Endometrial microvascular endothelial cells (primary cell): ENCODE results near the gene MRPS24. TPM values are rescaled to one million over a fixed set of nuclear protein-coding genes. Genes with fewer than 3 reads are reported as not detected.
"Not testable (repeated sequence)": the region's sequence is repeated elsewhere in the genome, so short reads cannot be mapped to it uniquely, and the experiment has no call there.

Experiments used
- in situ Hi-C: cut with HindIII; loops from 2 replicates; pipeline ENCODE4 v1.10.0; 2017; ENCODE audit warnings: low sequenced_read_pairs, low pct_unique_long_range_greater_than_20kb; ENCODE audit errors: inconsistent ontology term
- total RNA-seq: library from RNA; depleted of rRNA; stranded (reverse); fragments of >200 nt; gene quantifications from one replicate; pipeline ENCODE4 v1.2.3, GENCODE V29; 2015; ENCODE audit errors: inconsistent ontology term

Gene MRPS24
- total RNA-seq, 1 donor from 2014 or later = 155 TPM

- in situ Hi-C loops = no loop called here
Measured at GRCh38 chr7:43849047-43849446, 20.3 kb downstream of the MRPS24 start.

DNA sequence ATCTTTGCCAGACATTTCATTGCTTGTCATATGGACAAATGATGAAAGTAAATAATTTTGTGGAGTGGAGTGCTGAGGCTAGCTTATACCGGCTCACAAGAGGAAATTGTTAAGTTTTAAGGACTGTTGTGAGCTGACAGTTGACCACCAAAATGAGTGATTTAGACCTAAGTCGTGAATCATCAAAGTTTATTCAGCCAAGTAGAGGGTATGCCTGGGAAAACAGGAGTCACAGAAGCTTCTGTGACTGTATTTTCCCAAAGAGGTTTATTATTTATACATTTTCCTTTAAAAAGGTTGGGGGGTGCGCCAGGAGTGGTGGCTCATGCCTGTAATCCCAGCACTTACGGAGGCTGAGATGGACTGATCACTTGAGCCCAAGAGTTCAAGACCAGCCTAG lies 21.8 kb downstream of the MRPS24 start:
- in situ Hi-C loops = no loop called here

DNA sequence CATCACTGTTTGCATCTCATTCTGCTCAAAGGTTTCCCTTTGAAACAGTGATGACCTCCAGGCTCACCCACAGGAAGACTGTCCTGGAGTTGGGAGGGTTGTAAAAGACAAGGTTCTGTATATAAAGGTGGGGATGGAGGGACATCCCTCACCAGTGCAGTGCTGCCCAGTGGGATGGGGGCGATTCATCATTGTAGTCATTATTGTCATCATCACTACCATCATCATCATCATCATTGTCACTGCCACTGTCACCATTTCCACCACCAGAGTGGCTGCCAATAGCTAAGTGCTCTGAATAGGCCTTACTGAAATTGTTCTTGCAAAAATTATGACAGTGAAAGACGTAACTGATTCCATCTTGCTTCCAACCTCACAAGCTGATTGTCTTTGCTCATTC lies 24.7 kb downstream of the MRPS24 start:
- in situ Hi-C loops = no loop called here

GRCh38 chr7:43844257-43844656 lies 25.1 kb downstream of the MRPS24 start:
- in situ Hi-C loops = no loop called here

DNA sequence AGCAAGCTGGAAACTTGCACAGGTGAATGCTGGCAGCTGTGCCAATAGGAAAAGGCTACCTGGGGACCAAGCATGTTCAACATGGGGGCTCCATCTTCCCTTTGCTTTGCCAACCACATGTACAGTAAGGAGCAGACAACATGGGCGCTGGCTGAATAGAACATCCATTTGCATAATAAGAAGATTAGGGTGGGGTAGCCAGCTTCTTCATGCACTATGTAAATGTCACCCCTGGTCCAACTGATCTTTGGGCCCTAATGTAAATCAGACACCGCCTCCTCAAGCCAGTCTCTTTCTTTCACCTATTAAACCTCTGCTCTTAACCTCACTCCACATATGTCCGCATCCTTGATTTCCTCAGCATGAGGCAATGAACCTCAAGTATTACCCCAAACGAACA lies 26.0 kb downstream of the MRPS24 start:
- in situ Hi-C loops = no loop called here

GRCh38 chr7:43838201-43838658 lies 31.1 kb downstream of the MRPS24 start:
- in situ Hi-C loops = no loop called here

- in situ Hi-C loops = no loop called here
Measured at GRCh38 chr7:43834463-43835251, 34.7 kb downstream of the MRPS24 start.

GRCh38 chr7:43830917-43831316 lies 38.4 kb downstream of the MRPS24 start:
- in situ Hi-C loops = not testable (repeated sequence)

DNA sequence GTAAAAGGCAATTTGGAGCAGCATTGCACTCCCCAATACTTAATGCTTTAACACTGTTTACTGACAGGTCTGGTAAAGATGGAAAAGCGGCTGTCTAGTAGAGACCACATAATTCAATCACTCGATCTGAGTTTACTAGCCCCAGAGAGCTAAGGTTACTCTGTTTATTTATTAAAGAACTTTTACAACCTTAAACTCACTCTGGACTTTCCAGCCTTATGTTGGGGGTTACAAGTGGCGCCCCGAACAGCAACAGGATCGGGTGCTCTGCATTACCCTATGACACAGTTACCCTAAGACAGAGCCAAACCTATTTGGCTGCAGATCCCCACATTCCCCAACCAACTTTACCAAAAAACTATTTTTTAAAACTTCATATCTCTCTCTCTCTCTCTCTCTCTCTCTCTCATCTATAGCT lies 43.9 kb downstream of the MRPS24 start:
- in situ Hi-C loops = no loop called here

DNA sequence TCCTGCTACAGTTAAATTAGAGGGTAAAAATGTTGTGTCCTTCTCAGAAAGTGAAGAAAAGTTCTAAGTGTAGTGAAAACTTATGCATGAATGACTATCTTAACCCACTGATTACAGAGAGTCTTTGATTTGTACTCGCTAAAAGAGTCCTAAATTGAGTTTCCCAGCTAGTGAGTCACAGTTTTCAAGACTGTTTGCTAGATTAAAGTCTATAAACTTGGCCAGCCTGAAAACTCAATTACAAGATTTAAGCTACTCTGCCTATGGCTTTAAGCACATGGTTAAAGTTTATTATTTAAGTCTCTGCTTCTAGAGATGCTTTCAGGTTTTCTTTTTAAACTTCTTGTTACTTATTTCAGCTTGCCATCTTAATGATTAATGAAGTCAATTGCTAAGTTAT lies 44.4 kb downstream of the MRPS24 start:
- in situ Hi-C loops = no loop called here

- in situ Hi-C loops = not testable (repeated sequence)
Measured at GRCh38 chr7:43824513-43824912, 44.8 kb downstream of the MRPS24 start.

DNA sequence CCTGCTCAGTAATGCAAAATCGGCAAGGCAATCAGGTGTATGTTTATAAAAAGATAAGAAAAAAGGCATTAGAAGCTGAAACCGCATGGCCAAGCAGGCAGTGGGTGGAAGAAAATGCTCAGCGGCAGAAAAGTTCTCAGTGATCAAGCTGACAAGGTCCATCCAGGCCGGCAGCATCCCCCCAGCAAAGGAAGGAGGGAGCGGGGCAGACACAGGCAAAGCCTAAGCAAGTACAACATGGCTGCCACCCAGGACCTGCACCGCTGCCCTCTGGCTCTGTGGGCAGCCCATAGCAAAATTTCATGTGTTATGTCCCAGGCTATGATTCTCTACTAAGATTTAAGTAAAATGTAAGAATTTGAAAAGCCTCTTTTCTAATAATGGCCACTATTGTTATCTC lies 45.4 kb downstream of the MRPS24 start:
- in situ Hi-C loops = no loop called here

GRCh38 chr7:43823425-43823824 lies 45.9 kb downstream of the MRPS24 start:
- in situ Hi-C loops = not testable (repeated sequence)

Other genes starting within 250 kb of the MRPS24 start
- 50.4 TPM for gene COA1, start 140.0 kb downstream of the MRPS24 start, total RNA-seq
- gene BLVRA, start 110.8 kb downstream of the MRPS24 start, total RNA-seq = 64.0 TPM
- gene URGCP, start 37.1 kb upstream of the MRPS24 start, total RNA-seq = 20.0 TPM
- gene UBE2D4, start 56.9 kb upstream of the MRPS24 start, total RNA-seq = 24.8 TPM
- gene SPDYE1, start 128.4 kb upstream of the MRPS24 start, total RNA-seq = not detected
- gene DBNL, start 175.2 kb upstream of the MRPS24 start, total RNA-seq = 199 TPM
- not detected for gene PGAM2, start 196.1 kb upstream of the MRPS24 start, total RNA-seq
- gene POLM, start 213.0 kb upstream of the MRPS24 start, total RNA-seq = 24.1 TPM
- gene AEBP1, start 234.8 kb upstream of the MRPS24 start, total RNA-seq = 23.8 TPM